Activated T-helper 2 cell treated with anti-CD3 and anti-CD28 coated beads, Interferon-gamma antibody, Interleukin-2, Interleukin-4, amounts not matched to agents 10 μg/mL and 5 μg/mL and 100 μg/mL, durations not matched to agents 14 hours and 24 hours and 36 hours (primary cell): Measurements from ENCODE around the gene RECQL5. TPM values are rescaled to one million over a fixed set of nuclear protein-coding genes. Genes with fewer than 3 reads are reported as not detected.

Experiments
- DNase-seq: peaks from one replicate; pipeline ENCODE4 v3.0.0; 2021; ENCODE audit warnings: low spot score
- H3K27ac Mint-ChIP-seq: one replicate; pipeline ENCODE4 v1.8.0; 2021; ENCODE audit warnings: mixed read lengths
- H3K27me3 Mint-ChIP-seq: one replicate; pipeline ENCODE4 v1.8.0; 2021; ENCODE audit warnings: low read depth, mixed read lengths
- H3K36me3 Mint-ChIP-seq: one replicate; pipeline ENCODE4 v1.8.0; 2021; ENCODE audit warnings: low read depth, mixed read lengths
- H3K4me1 Mint-ChIP-seq: one replicate; pipeline ENCODE4 v1.8.0; 2021; ENCODE audit warnings: low read depth, mixed read lengths
- H3K4me3 Mint-ChIP-seq: one replicate; pipeline ENCODE4 v1.8.0; 2021; ENCODE audit warnings: low read depth, mild to moderate bottlenecking, moderate library complexity, mixed read lengths
- H3K9me3 Mint-ChIP-seq: one replicate; pipeline ENCODE4 v1.8.0; 2021; ENCODE audit warnings: mixed read lengths
- intact Hi-C: fragments of 100-400 bp; cut with micrococcal nuclease; formaldehyde crosslinking; loops from one replicate; pipeline ENCODE4 v1.15.1; 2023
- total RNA-seq: library from RNA; stranded (reverse); gene quantifications from 2 replicates; pipeline ENCODE4 v1.2.3, GENCODE V29; 2022

The RECQL5 gene
- total RNA-seq, 1 donor from 2014 or later, result 33.3 TPM

DNA sequence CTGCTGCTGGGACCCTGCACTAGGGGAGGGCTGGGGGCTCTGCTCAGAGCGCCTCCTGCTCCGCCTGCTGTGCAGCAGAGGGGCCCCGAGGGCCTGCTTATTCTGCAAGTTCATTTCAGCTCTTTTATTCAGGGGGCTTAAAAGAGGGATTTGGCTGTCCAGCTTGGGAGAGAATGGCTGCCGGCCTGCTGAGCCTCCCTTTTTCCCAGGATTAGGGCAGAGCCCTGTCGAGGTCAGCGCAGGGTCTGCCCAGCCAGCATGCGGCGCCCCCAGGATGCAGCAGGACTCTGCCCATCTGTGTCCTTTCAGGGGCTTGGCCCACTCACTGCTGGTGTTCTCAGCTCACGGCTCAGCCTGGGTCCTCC is 32.6 kb downstream of the RECQL5 start:
- no peaks in the 10 kb centered on the region for H3K9me3 Mint-ChIP-seq
- DNase-seq, result no peak
- H3K4me3 Mint-ChIP-seq, result no peak overlapping the region
- H3K27ac Mint-ChIP-seq, result no peak overlapping the region
- intact Hi-C loops, result no loop called here
- H3K36me3 Mint-ChIP-seq, result no peaks in the 10 kb centered on the region
- H3K4me1 Mint-ChIP-seq, result peaks cover 2% of the 10 kb centered on the region
- no peaks in the 10 kb centered on the region for H3K27me3 Mint-ChIP-seq

GRCh38 chr17:75633486-75634375 is 33.2 kb downstream of the RECQL5 start:
- no peak overlapping the region for H3K27ac Mint-ChIP-seq
- H3K4me3 Mint-ChIP-seq, result no peak overlapping the region
- intact Hi-C loops, result loop anchor here (1.0 kb wide), 1 partner anchor 117 kb away; no protein-coding TSS in a partner anchor
- peak; percentile 46 for DNase-seq
- no peaks in the 10 kb centered on the region for H3K27me3 Mint-ChIP-seq
- peaks cover 2% of the 10 kb centered on the region for H3K4me1 Mint-ChIP-seq
- H3K36me3 Mint-ChIP-seq, result no peaks in the 10 kb centered on the region
- H3K9me3 Mint-ChIP-seq, result no peaks in the 10 kb centered on the region

DNA sequence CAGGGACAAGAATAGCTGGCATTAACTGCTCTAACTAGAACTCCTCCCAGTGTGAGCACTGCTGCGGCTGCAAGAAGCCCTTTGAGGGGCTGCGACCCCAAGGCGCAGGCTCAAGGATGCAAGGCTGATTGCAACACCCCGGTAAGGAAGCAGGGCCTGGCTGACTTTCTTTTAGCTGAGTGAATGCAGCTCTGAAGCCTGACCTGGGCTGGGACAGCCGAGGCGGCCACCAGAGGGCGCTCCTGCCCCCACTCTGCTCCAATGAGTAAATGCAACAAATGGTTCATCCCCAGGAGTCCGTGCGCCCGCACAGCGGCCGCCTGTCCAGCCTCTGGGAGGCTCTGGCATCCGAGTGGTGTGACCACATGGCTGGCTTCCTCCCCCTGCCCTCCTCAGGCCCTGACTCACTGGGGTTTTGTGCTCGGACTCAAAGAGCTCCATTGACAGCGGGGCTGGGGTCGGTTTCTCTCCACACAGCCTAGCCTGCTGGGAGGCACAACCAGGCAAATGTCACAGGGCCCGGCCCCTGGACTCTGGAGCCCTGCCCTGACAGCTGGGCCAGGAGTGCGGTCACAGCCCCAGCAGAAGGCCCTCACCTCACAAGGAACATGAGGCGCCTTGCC is 34.0 kb downstream of the RECQL5 start, which contains the start of gene SMIM5:
Gene SMIM5 (plus strand): TSS at position 572 of the 623 bp plus-strand sequence. CDS start 6,768 bp downstream, outside the sequence.
- Mint-ChIP-seq H3K36me3 (no peaks in the 10 kb centered on the region), H3K27ac (no peak within 1 kb of the TSS), H3K4me1 (peaks cover 2% of the 10 kb centered on the region), H3K27me3 (no peaks in the 10 kb centered on the region), H3K9me3 (no peaks in the 10 kb centered on the region), H3K4me3 (no peak within 1 kb of the TSS)
- peak; percentile 75 for DNase-seq
- intact Hi-C loops, result loop anchor here (1.0 kb wide), 1 partner anchor 117 kb away; no protein-coding TSS in a partner anchor

DNA sequence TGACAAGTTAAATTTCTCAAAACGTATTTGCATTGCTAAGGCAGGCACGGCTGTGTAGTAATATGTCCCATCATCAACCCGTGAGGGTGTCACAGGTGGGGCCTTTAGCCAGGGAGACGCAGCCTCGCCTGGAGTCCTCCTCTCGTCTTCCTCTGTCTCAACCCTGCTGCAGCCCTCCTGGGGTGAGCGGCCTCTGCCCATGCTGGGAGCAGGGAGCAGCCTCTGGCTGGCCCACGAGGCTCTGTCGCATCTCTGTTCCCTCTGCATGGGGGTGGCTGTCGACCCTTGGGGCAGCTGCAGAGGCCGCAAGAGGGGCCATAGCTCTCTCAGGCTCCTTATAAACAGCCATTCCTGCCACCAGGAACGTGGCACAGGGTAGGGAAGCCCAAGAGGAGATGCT is 34.5 kb downstream of the RECQL5 start:
- Mint-ChIP-seq H3K27me3 (no peaks in the 10 kb centered on the region), H3K4me3 (no peak overlapping the region), H3K27ac (no peak overlapping the region), H3K4me1 (peaks cover 2% of the 10 kb centered on the region), H3K36me3 (no peaks in the 10 kb centered on the region), H3K9me3 (no peaks in the 10 kb centered on the region)
- no peak for DNase-seq
- intact Hi-C loops, result no loop called here

DNA sequence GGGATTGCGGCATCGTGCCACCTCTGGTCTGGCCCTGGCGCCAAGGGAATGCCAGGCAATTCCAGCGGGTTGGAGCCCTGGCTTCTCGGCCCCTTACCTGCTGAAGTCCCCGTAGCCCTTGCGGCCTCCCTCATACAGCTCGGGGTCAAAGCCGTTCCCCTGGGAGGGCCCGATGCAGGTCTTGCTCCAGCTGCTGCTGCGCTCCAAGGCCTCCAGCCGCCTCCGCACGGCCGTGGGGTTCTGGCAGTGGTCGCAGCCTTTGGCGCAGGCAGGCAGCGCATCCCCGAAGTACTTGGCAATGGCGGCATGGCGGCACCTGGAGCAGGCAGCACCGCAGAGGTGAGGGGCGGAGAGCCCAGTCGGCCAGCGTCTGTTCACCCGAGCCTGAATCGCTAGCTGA is 35.6 kb downstream of the RECQL5 start:
- H3K27ac Mint-ChIP-seq, result no peak overlapping the region
- H3K4me3 Mint-ChIP-seq, result no peak overlapping the region
- intact Hi-C loops, result no loop called here
- no peaks in the 10 kb centered on the region for H3K9me3 Mint-ChIP-seq
- H3K27me3 Mint-ChIP-seq, result no peaks in the 10 kb centered on the region
- H3K36me3 Mint-ChIP-seq, result no peaks in the 10 kb centered on the region
- H3K4me1 Mint-ChIP-seq, result peaks cover 2% of the 10 kb centered on the region
- no peak for DNase-seq

DNA sequence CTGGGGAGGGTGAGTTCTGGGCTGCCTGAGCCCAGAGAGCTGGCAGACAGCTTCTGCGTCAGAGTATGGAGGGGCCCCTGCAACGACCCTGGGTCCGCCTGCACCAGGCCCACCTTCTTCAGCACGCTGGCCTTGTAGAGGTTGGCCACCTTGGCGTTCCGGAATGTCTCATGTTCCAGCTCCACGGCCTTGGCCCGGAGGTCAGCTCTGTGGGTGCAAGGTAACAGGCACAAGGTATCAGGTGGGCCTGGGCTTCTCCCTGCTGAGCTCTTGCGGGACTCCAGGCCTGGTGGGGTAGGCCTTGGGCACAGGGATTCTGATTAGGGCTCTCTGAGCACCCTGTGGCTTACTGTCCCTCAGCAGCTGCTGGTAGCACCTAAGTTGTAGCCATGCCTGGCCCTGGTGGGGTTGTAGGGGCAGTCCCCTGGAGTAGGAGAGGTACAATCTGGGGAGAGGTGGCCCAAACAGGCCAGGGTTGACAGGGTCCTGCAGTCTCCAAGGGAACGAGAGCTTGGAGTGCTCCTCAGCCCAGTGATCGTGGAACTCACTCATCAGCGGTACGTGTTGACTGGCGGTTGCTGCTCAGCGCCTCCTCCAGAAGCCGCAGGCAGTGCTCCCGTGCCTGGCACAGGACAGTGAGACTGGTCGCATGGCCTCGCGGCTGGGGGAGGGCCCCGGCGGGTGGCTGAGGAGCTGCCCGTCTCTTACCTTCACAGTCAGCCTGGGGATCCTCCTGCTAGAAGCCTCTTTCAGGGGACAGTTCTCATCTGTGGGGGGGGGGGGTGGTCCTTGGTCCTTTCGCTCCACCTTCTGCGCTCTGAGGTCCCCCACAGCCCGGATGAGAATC is 36.7 kb downstream of the RECQL5 start:
- Mint-ChIP-seq H3K27me3 (no peaks in the 10 kb centered on the region), H3K4me3 (no peak overlapping the region), H3K4me1 (peaks cover 2% of the 10 kb centered on the region), H3K36me3 (no peaks in the 10 kb centered on the region), H3K27ac (no peak overlapping the region), H3K9me3 (no peaks in the 10 kb centered on the region)
- intact Hi-C loops, result no loop called here
- no peak for DNase-seq

DNA sequence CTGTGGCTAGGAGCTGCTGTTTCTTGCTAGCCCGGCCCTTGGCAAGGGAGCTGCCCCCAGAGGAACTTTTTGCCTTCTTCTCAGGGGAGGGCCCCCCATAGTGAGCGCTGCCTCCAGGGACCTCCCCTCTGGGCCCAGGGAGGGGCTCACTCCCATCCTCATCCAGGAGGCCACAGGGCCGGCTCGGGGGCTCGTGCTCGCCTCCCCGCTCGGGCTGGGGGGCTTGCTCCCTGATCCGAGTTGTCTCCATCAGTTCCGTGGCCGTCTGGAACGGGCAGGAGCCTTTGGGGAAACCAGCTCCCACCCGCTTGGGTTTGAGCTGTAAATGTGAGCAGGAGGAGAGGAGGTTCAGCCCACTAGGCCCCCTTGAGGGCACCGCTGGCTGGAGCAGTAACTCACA is 37.8 kb downstream of the RECQL5 start:
- no peak overlapping the region for H3K27ac Mint-ChIP-seq

DNA sequence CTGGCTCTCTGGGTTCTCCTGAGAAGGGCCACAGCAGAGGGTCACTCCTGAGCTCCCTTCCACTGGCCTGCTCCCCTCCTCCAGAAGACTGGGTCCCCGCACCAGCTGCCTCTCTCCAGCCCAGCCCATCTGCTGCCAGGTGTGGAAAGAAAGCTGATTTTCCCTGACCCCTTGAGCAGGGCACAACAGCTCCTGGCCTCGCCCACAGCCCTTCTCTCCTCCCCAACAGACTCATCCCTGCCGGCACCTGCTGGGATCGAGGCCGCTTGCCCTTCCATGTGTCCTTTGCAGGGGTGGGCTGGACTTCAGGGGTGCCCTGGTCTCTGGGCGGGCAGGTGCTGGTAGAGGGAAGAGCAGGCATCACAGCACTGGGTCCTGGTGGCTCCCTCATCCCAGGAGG is 38.5 kb downstream of the RECQL5 start:
- Mint-ChIP-seq H3K4me1 (no peaks in the 10 kb centered on the region), H3K9me3 (no peaks in the 10 kb centered on the region), H3K4me3 (no peak overlapping the region), H3K27me3 (no peaks in the 10 kb centered on the region), H3K27ac (no peak overlapping the region), H3K36me3 (no peaks in the 10 kb centered on the region)
- DNase-seq, result no peak
- intact Hi-C loops, result no loop called here

More for the DNA sequence above, 37.8 kb downstream of the RECQL5 start:
- intact Hi-C loops, result no loop called here
- no peaks in the 10 kb centered on the region for H3K27me3 Mint-ChIP-seq
- no peaks in the 10 kb centered on the region for H3K36me3 Mint-ChIP-seq
- H3K4me1 Mint-ChIP-seq, result peaks cover 2% of the 10 kb centered on the region
- no peak overlapping the region for H3K4me3 Mint-ChIP-seq
- no peaks in the 10 kb centered on the region for H3K9me3 Mint-ChIP-seq
- DNase-seq, result no peak

DNA sequence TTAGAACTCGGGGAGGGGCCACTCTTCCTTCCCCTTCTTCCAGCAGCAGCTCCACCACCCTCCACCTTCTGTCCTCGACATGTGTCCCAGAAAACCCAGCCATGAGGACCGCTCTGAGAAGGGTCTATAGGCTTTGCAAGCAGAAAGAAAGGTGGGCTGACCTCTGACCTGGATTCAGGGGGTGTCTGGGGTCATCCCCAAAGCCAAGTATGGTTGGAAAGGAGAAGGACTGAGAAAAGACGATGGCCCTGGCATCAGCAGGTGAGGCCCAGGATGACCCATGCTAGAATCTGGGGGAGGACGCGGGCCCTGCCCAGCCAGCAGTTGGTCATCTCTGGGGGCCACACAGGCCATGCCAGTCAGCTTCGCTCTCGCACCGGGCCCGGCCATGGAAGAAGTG is 39.9 kb downstream of the RECQL5 start:
- H3K4me1 Mint-ChIP-seq, result no peaks in the 10 kb centered on the region
- H3K9me3 Mint-ChIP-seq, result no peaks in the 10 kb centered on the region
- H3K4me3 Mint-ChIP-seq, result no peak overlapping the region
- no peaks in the 10 kb centered on the region for H3K36me3 Mint-ChIP-seq
- intact Hi-C loops, result no loop called here
- H3K27me3 Mint-ChIP-seq, result no peaks in the 10 kb centered on the region
- H3K27ac Mint-ChIP-seq, result no peak overlapping the region
- DNase-seq, result no peak

DNA sequence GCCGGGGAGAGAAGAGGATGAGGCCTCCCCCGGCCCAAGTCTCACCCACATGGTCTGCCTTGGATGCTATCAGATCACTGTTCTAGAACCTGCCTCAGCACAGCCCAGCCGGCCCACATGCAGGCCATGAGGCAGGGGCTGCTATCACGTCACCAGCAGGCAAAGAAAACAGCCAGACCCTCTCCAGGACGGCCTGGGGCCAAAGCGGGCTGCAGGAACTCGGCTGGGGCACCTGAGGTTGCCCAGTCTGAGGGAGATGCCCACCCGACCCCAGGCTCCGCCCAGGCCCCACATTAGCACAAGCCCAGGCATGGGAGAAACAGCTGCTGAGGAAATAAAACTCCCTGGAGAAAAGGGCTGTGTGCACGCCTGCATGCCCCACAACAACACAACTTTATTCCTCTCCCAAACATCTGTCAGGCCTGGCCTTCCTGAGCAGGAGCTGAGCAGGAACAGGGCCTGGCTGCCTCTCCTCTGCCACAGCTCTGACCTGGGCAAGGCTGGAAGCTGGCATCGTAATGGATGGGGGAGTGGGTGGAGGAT is 40.4 kb downstream of the RECQL5 start:
- Mint-ChIP-seq H3K4me3 (no peak overlapping the region), H3K27me3 (no peaks in the 10 kb centered on the region), H3K36me3 (no peaks in the 10 kb centered on the region), H3K9me3 (no peaks in the 10 kb centered on the region), H3K27ac (no peak overlapping the region), H3K4me1 (no peaks in the 10 kb centered on the region)
- intact Hi-C loops, result no loop called here
- DNase-seq, result no peak

DNA sequence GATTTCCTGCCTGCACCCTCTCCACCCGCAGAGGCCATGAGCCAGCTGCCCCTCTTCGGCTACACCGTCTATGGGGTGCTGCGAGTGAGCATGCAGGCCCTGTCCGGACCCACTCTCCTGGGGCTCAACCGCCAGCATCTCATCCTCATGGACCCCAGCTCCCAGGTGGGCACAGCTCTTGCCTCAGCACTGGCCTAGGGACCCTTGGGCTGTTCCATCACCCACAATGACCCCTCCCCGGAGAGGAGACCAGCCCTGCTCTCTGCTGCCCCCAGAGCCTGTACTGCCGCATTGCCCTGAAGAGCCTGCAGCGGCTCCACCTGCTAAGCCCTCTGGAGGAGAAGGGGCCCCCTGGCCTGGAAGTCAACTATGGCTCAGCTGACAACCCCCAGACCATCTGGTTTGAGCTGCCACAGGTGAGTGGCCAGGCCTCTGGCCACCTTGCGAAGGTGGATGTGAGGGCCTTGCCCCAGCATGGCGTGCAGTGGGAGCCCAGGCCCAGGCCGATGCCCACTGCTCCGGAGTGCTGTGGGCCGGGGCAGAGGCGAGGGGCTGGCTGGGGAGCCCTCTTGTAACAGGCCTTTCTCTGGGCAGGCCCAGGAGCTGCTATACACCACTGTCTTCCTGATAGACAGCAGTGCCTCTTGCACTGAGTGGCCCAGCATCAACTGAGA is 41.0 kb downstream of the RECQL5 start:
- no peaks in the 10 kb centered on the region for H3K36me3 Mint-ChIP-seq
- no peak overlapping the region for H3K27ac Mint-ChIP-seq
- H3K4me1 Mint-ChIP-seq, result no peaks in the 10 kb centered on the region
- no peak overlapping the region for H3K4me3 Mint-ChIP-seq
- intact Hi-C loops, result no loop called here
- no peaks in the 10 kb centered on the region for H3K9me3 Mint-ChIP-seq
- H3K27me3 Mint-ChIP-seq, result no peaks in the 10 kb centered on the region
- no peak for DNase-seq

DNA sequence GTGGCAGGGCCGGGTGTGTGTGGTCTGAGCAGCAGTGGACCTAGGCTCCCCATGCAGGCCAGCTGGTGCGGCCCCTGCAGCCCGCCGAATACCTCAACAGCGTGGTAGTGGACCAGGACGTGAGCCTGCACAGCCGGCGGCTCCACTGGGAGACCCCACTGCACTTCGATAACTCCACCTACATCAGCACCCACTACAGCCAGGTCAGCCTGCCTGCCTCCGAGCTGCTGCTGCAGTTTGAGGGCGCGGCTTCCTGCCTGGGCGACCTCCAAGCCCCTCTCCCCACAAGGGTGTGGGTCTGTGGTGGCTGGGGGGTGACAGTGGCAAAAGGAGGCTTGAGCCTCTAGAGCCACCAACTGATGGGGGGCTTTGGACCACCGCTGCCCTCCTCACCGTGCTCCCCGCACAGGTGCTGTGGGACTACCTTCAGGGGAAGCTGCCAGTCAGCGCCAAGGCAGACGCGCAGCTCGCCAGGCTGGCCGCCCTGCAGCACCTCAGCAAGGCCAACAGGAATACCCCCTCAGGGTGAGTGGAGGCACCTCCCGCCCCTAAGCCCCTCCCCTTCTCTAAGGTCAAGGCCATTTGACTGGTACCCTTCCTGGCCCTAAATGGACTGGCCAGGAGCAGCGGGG is 42.1 kb downstream of the RECQL5 start:
- intact Hi-C loops, result no loop called here
- Mint-ChIP-seq H3K36me3 (no peaks in the 10 kb centered on the region), H3K4me3 (no peak overlapping the region), H3K27ac (no peak overlapping the region), H3K9me3 (no peaks in the 10 kb centered on the region), H3K4me1 (no peaks in the 10 kb centered on the region), H3K27me3 (no peaks in the 10 kb centered on the region)
- no peak for DNase-seq
